SK-N-MC (cell line): ENCODE results near the gene SLC2A9.

Experiments used
- EZH2 ChIP-seq: fragments of 200-600 bp; sonication (generic); IDR thresholded peaks from one replicate; pipeline ENCODE4 v1.6.1; 2017; ENCODE audit warnings: antibody characterized with exemption
- POLR2AphosphoS5 ChIP-seq: IDR thresholded peaks from 2 replicates; pipeline ENCODE4 v1.6.1; 2012; ENCODE audit warnings: mild to moderate bottlenecking, low read depth, low read length, borderline replicate concordance

DNA sequence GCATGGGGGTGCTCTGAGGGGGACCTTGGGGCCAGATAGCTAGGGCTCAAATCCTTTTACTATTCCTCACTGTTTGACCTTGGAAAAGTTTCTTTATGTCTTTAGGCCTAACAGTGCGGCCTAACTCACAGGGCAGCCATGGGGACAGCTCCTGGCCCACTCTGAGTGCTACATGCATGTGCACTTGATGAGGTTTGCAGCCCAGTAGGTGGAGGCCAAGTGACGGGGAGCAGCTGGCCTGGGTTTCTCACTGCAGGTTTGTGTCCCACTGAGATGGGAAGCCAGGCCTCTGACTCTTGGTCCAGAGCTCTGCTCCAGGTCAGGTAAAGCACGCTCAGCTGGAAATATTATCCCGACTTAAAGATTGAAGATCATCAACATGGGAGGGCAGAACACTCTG is 102.8 kb downstream of the SLC2A9 start:
- TF ChIP-seq EZH2 (no peak), POLR2AphosphoS5 (no peak)
